Endodermal cell (in vitro differentiated cells): Measurements from ENCODE around the gene ADGRL3. TPM values are rescaled to one million over a fixed set of nuclear protein-coding genes. Genes with fewer than 3 reads are reported as not detected.

Experiments
- DNase-seq: peaks from one replicate; pipeline ENCODE4 v3.0.0-alpha.2; 2017
- H3K27ac ChIP-seq: 2 replicates; pipeline ENCODE4 v1.5.1; 2013; ENCODE audit warnings: mild to moderate bottlenecking, low read depth, low read length, moderate library complexity
- H3K27me3 ChIP-seq: 2 replicates; pipeline ENCODE4 v1.6.1; 2013; ENCODE audit warnings: mild to moderate bottlenecking, low read length, moderate library complexity; ENCODE audit not compliant: insufficient read depth, control insufficient read depth, poor library complexity, severe bottlenecking
- H3K36me3 ChIP-seq: 2 replicates; pipeline ENCODE4 v1.7.0; 2013; ENCODE audit warnings: mild to moderate bottlenecking, low read length, moderate library complexity; ENCODE audit not compliant: control insufficient read depth, insufficient read depth
- H3K4me1 ChIP-seq: one replicate; pipeline ENCODE4 v1.7.0; 2013; ENCODE audit warnings: low read length; ENCODE audit not compliant: control insufficient read depth, insufficient read depth
- H3K4me3 ChIP-seq: 2 replicates; pipeline ENCODE4 v1.5.1; 2013; ENCODE audit warnings: mild to moderate bottlenecking, low read length, moderate library complexity
- H3K9ac ChIP-seq: 2 replicates; pipeline ENCODE4 v1.6.1; 2013; ENCODE audit warnings: mild to moderate bottlenecking, low read length, moderate library complexity; ENCODE audit not compliant: poor library complexity, severe bottlenecking; ENCODE audit errors: extremely low read depth
- H3K9me3 ChIP-seq: 2 replicates; pipeline ENCODE4 v1.6.1; 2013; ENCODE audit warnings: mild to moderate bottlenecking, low read length, moderate library complexity; ENCODE audit not compliant: control insufficient read depth
- H3K27ac Mint-ChIP-seq: 2 replicates; pipeline ENCODE4 v1.8.0; 2020; ENCODE audit warnings: mixed read lengths
- H3K27me3 Mint-ChIP-seq: 2 replicates; pipeline ENCODE4 v1.8.0; 2021; ENCODE audit warnings: mild to moderate bottlenecking, mixed read lengths; ENCODE audit not compliant: insufficient read depth
- H3K36me3 Mint-ChIP-seq: 2 replicates; pipeline ENCODE4 v1.8.0; 2020; ENCODE audit warnings: low read depth, mixed read lengths
- H3K4me1 Mint-ChIP-seq: 2 replicates; pipeline ENCODE4 v1.8.0; 2020; ENCODE audit warnings: mixed read lengths
- H3K4me3 Mint-ChIP-seq: 2 replicates; pipeline ENCODE4 v1.8.0; 2020; ENCODE audit warnings: mild to moderate bottlenecking, moderate library complexity, mixed read lengths
- H3K9me3 Mint-ChIP-seq: 2 replicates; pipeline ENCODE4 v1.8.0; 2020; ENCODE audit warnings: mild to moderate bottlenecking, mixed read lengths
- CTCF ChIP-seq: fragments of 200-600 bp; sonication (generic); conservative IDR thresholded peaks from 2 replicates; pipeline ENCODE4 v1.5.0; 2021; ENCODE audit warnings: antibody characterized with exemption, mild to moderate bottlenecking
- WGBS, 2 experiments: methylation state at CpG; one replicate each; pipeline versions ENCODE4 v1.1.5 to v1.1.7; 2013; ENCODE audit warnings: missing lambda C conversion rate in 2 of 2, mixed read lengths in 1 of 2; ENCODE audit not compliant: insufficient coverage in 1 of 2, insufficient read length in 1 of 2; 5-methylcytosine and 5-hydroxymethylcytosine counted together
- total RNA-seq, 2 donors: library from RNA; stranded (reverse); fragmentation: NEBNext Ultra II Directional in 1 of 2; extraction: Animal tissue kit (Norgen Biotek cat#: 25700) in 1 of 2; gene quantifications; 2 replicates in 1 of 2; 3 replicates in 1 of 2; pipeline ENCODE4 v1.2.1, GENCODE V29; 2021

The ADGRL3 gene
- total RNA-seq, 2 donors from 2014 or later, result 9.9 to 10.3 TPM

DNA sequence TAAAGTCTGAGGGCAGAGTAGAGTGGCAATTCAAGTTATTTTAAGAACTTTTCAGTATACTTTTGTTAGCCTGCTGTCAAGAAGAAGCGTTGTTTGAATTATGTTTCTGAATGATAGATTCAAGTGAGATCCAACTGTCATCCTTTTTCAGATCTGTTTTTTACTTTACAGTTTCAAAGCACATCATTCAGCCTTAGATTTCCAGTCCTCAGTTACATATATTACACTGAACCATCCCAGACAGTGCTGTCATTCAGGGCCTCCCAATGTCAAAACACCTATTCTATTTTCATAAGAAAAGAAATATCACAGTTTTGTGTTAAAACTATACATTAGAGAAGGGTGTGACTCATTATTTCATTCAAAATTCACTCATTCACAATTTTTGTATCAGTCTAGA, 856.9 kb downstream of the ADGRL3 start:
- no peak overlapping the region for H3K27ac ChIP-seq
- no peaks in the 10 kb centered on the region for H3K27me3 Mint-ChIP-seq
- WGBS, 2 experiments, result 93% methylated on average over 1 of the region's 1 CpG; no CpG with 5 or more reads in 1 of the 2 experiments
- H3K4me1 ChIP-seq, result no peaks in the 10 kb centered on the region
- peaks cover 5% of the 10 kb centered on the region for H3K4me1 Mint-ChIP-seq
- no peaks in the 10 kb centered on the region for H3K27me3 ChIP-seq
- H3K4me3 ChIP-seq, result no peak overlapping the region
- no peaks in the 10 kb centered on the region for H3K36me3 ChIP-seq
- no peak for DNase-seq
- H3K27ac Mint-ChIP-seq, result no peak overlapping the region
- no peaks in the 10 kb centered on the region for H3K36me3 Mint-ChIP-seq
- no peaks in the 10 kb centered on the region for H3K9me3 ChIP-seq
- H3K4me3 Mint-ChIP-seq, result no peak overlapping the region
- no peak for TF ChIP-seq CTCF
- H3K9ac ChIP-seq, result no peak overlapping the region
- no peaks in the 10 kb centered on the region for H3K9me3 Mint-ChIP-seq

- Mint-ChIP-seq H3K36me3 (no peaks in the 10 kb centered on the region), H3K9me3 (no peaks in the 10 kb centered on the region), H3K4me1 (peaks cover 5% of the 10 kb centered on the region), H3K4me3 (no peak overlapping the region), H3K27me3 (no peaks in the 10 kb centered on the region), H3K27ac (no peak overlapping the region)
- H3K36me3 ChIP-seq, result no peaks in the 10 kb centered on the region
- no peak overlapping the region for H3K4me3 ChIP-seq
- H3K27me3 ChIP-seq, result no peaks in the 10 kb centered on the region
- H3K9me3 ChIP-seq, result no peaks in the 10 kb centered on the region
- H3K9ac ChIP-seq, result no peak overlapping the region
- no peaks in the 10 kb centered on the region for H3K4me1 ChIP-seq
- no peak for TF ChIP-seq CTCF
- DNase-seq, result no peak
- whole genome bisulfite sequencing, 2 experiments, result 81 to 86% methylated on average over 3 to 4 of the region's 4 CpGs
- H3K27ac ChIP-seq, result no peak overlapping the region
Observed at GRCh38 chr4:62058571-62058970, 858.4 kb downstream of the ADGRL3 start.

DNA sequence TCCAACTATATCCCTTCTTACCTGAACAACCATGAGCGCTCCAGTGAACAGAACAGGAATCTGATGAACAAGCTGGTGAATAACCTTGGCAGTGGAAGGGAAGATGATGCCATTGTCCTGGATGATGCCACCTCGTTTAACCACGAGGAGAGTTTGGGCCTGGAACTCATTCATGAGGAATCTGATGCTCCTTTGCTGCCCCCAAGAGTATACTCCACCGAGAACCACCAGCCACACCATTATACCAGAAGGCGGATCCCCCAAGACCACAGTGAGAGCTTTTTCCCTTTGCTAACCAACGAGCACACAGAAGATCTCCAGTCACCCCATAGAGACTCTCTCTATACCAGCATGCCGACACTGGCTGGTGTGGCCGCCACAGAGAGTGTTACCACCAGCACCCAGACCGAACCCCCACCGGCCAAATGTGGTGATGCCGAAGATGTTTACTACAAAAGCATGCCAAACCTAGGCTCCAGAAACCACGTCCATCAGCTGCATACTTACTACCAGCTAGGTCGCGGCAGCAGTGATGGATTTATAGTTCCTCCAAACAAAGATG, 870.2 kb downstream of the ADGRL3 start:
- no peaks in the 10 kb centered on the region for H3K36me3 ChIP-seq
- no peak overlapping the region for H3K4me3 ChIP-seq
- H3K27me3 Mint-ChIP-seq, result no peaks in the 10 kb centered on the region
- no peak overlapping the region for H3K4me3 Mint-ChIP-seq
- H3K4me1 Mint-ChIP-seq, result no peaks in the 10 kb centered on the region
- 90 to 98% methylated on average over 8 to 14 of the region's 14 CpGs for WGBS, 2 experiments
- peak; percentile 52 for TF ChIP-seq CTCF
- no peak overlapping the region for H3K27ac Mint-ChIP-seq
- no peaks in the 10 kb centered on the region for H3K27me3 ChIP-seq
- H3K9ac ChIP-seq, result no peak overlapping the region
- no peak for DNase-seq
- H3K9me3 Mint-ChIP-seq, result no peaks in the 10 kb centered on the region
- H3K27ac ChIP-seq, result no peak overlapping the region
- no peaks in the 10 kb centered on the region for H3K4me1 ChIP-seq
- H3K36me3 Mint-ChIP-seq, result no peaks in the 10 kb centered on the region
- no peaks in the 10 kb centered on the region for H3K9me3 ChIP-seq
